HepG2 (cell line): ENCODE data around the gene ADGRG6. TPM values are rescaled to one million over a fixed set of nuclear protein-coding genes. Genes with fewer than 3 reads are reported as not detected.

Source experiments
- ATAC-seq: fragments of 200-7000 bp; cut with Tn5 transposase; 3 replicates; pipeline ENCODE4 v1.9.1; 2020; ENCODE audit warnings: mild to moderate bottlenecking, moderate library complexity
- BruUV-seq: library from RNA; stranded (reverse); fragments of 400-500 nt; replicated peaks from 2 replicates; lab custom pipeline; 2021; lab: Mats Ljungman, UMichigan
- CTCF ChIA-PET: fragments of 300-600 bp; formaldehyde crosslinking; extraction: SDS; loops from one replicate; lab custom pipeline; 2021; ENCODE audit warnings: low total read pairs, inconsistent platforms, low intra/inter-chr PET ratio; lab: Yijun Ruan, JAX
- POLR2A ChIA-PET: fragments of 350-600 bp; sonication (Branson Sonifier 250); formaldehyde crosslinking; loops from one replicate; lab custom pipeline; 2020; ENCODE audit warnings: antibody characterized with exemption, inconsistent platforms; lab: Yijun Ruan, JAX
- DNase-seq: peaks from one replicate; pipeline ENCODE4 v3.0.0-alpha.2; 2015; ENCODE audit warnings: low spot score
- FAIRE-seq: peaks from 3 replicates; lab custom pipeline; 2011; peaks lifted over from hg19 to GRCh38; lab: Jason Lieb, UNC
- H2AFZ ChIP-seq: one replicate; pipeline ENCODE4 v1.6.1; 2011; ENCODE audit warnings: low read length, inconsistent platforms
- H3K27ac ChIP-seq: fragments of 300-600 bp; 3 replicates; pipeline ENCODE4 v1.8.0; 2011; ENCODE audit warnings: mixed run types, mild to moderate bottlenecking, mixed read lengths, low read length, inconsistent platforms; ENCODE audit not compliant: insufficient read depth; ENCODE audit errors: extremely low read length
- H3K27me3 ChIP-seq, 2 experiments: fragments of 200-600 bp in 1 of 2; 2 replicates in 1 of 2; 3 replicates in 1 of 2; pipeline versions ENCODE4 v1.6.0 to v1.8.0; 2011; ENCODE audit warnings: low read length in 2 of 2, mild to moderate bottlenecking in 2 of 2, moderate library complexity in 2 of 2, inconsistent platforms in 1 of 2; ENCODE audit not compliant: insufficient read depth in 2 of 2, control insufficient read depth in 1 of 2
- H3K36me3 ChIP-seq, 2 experiments: fragments of 200-600 bp in 1 of 2; replicated peaks in 1 of 2; 2 replicates in 1 of 2; 3 replicates in 1 of 2; pipeline versions ENCODE4 v1.5.1 to v1.8.0; 2011; ENCODE audit warnings: low read length in 2 of 2, inconsistent platforms in 1 of 2; ENCODE audit not compliant: insufficient read depth in 2 of 2, control insufficient read depth in 1 of 2
- H3K4me1 ChIP-seq: 2 replicates; pipeline ENCODE4 v1.5.1; 2012; ENCODE audit warnings: low read length, inconsistent platforms; ENCODE audit not compliant: insufficient read depth
- H3K4me2 ChIP-seq: 2 replicates; pipeline ENCODE4 v1.6.0; 2011; ENCODE audit warnings: low read depth, low read length, inconsistent platforms
- H3K4me3 ChIP-seq, 3 experiments: fragments of 200-600 bp in 1 of 3; sonication (generic), shearing (Covaris generic) in 1 of 3; replicated peaks in 1 of 3; 2 replicates each; pipeline ENCODE4 v1.5.1; 2011 to 2016; ENCODE audit warnings: low read length in 3 of 3, inconsistent platforms in 2 of 3, low read depth in 2 of 3, mild to moderate bottlenecking in 2 of 3, control low read depth in 1 of 3, mixed read lengths in 1 of 3; ENCODE audit not compliant: insufficient read depth in 1 of 3
- H3K79me2 ChIP-seq: one replicate; pipeline ENCODE4 v1.6.1; 2011; ENCODE audit warnings: low read length, inconsistent platforms; ENCODE audit not compliant: insufficient read depth
- H3K9ac ChIP-seq: 2 replicates; pipeline ENCODE4 v1.6.0; 2011; ENCODE audit warnings: mild to moderate bottlenecking, low read depth, low read length, inconsistent platforms; ENCODE audit not compliant: insufficient read depth
- H3K9me3 ChIP-seq: 2 replicates; pipeline ENCODE4 v1.5.1; 2012; ENCODE audit warnings: mild to moderate bottlenecking, low read length
- H4K20me1 ChIP-seq: 2 replicates; pipeline ENCODE4 v1.6.0; 2011; ENCODE audit warnings: inconsistent platforms, mild to moderate bottlenecking, low read length, moderate library complexity; ENCODE audit not compliant: insufficient read depth
- AKAP8 ChIP-seq: sonication (generic); formaldehyde crosslinking; IDR thresholded peaks from 2 replicates; pipeline ENCODE4 v1.5.1; 2020; ENCODE audit warnings: mild to moderate bottlenecking, missing genetic modification reagents
- CREB1 ChIP-seq, 2 experiments: fragments of 450-650 bp in 1 of 2; IDR thresholded peaks; 2 replicates each; pipeline ENCODE4 v1.6.1; 2016 to 2017; ENCODE audit warnings: control low read depth in 1 of 2, mild to moderate bottlenecking in 1 of 2, missing compliant biosample characterization in 1 of 2, missing genetic modification characterization in 1 of 2
- FLYWCH1 ChIP-seq: sonication (generic); formaldehyde crosslinking; IDR thresholded peaks from 2 replicates; pipeline ENCODE4 v1.8.1; 2023; ENCODE audit warnings: mild to moderate bottlenecking, missing genetic modification reagents
- FOXA1 ChIP-seq, 2 experiments: fragments of 450-650 bp in 1 of 2; sonication (generic) in 1 of 2; formaldehyde crosslinking in 1 of 2; IDR thresholded peaks; 2 replicates each; pipeline versions ENCODE4 v1.4.0 to v1.6.1; 2016 to 2020; ENCODE audit warnings: missing genetic modification reagents in 1 of 2
- GTF2F1 ChIP-seq: fragments of 150-350 bp; IDR thresholded peaks from 2 replicates; pipeline ENCODE4 v1.6.1; 2014; ENCODE audit warnings: low read length
- HHEX ChIP-seq: IDR thresholded peaks from 2 replicates; pipeline ENCODE4 v1.6.1; 2016; ENCODE audit warnings: control low read depth
- ISL2 ChIP-seq: sonication (generic); formaldehyde crosslinking; IDR thresholded peaks from 2 replicates; pipeline ENCODE4 v1.5.0; 2020; ENCODE audit warnings: missing genetic modification reagents
- KDM2A ChIP-seq: sonication (generic); formaldehyde crosslinking; IDR thresholded peaks from 2 replicates; pipeline ENCODE4 v1.4.0; 2020; ENCODE audit warnings: low read depth, missing genetic modification reagents, borderline replicate concordance
- MIXL1 ChIP-seq: IDR thresholded peaks from 2 replicates; pipeline ENCODE4 v1.6.1; 2016
- NCOA1 ChIP-seq: sonication (generic); formaldehyde crosslinking; IDR thresholded peaks from 2 replicates; pipeline ENCODE4 v1.9.0; 2021; ENCODE audit warnings: missing genetic modification reagents
- NFKBIZ ChIP-seq: IDR thresholded peaks from 2 replicates; pipeline ENCODE4 v1.6.1; 2018; ENCODE audit warnings: missing genetic modification reagents, missing compliant biosample characterization
- PAF1 ChIP-seq: IDR thresholded peaks from 2 replicates; pipeline ENCODE4 v1.6.1; 2016; ENCODE audit warnings: missing genetic modification reagents, missing compliant biosample characterization
- PHB2 ChIP-seq: fragments of 450-650 bp; IDR thresholded peaks from 2 replicates; pipeline ENCODE4 v1.6.1; 2018; ENCODE audit not compliant: partially characterized antibody
- RFX5 ChIP-seq: IDR thresholded peaks from 2 replicates; pipeline ENCODE4 v1.6.1; 2011; ENCODE audit warnings: low read depth, low read length, improper control_type of control experiment
- RXRA ChIP-seq: sonication (generic); formaldehyde crosslinking; IDR thresholded peaks from 2 replicates; pipeline ENCODE4 v1.5.1; 2020; ENCODE audit warnings: missing genetic modification reagents
- SALL2 ChIP-seq: sonication (generic); formaldehyde crosslinking; IDR thresholded peaks from 2 replicates; pipeline ENCODE4 v1.8.1; 2023; ENCODE audit warnings: mild to moderate bottlenecking, missing genetic modification reagents, inconsistent platforms
- SOX13 ChIP-seq, 3 experiments: fragments of 450-650 bp in 1 of 3; sonication (generic) in 1 of 3; formaldehyde crosslinking in 1 of 3; IDR thresholded peaks in 2 of 3; conservative IDR thresholded peaks in 1 of 3; 2 replicates each; pipeline versions ENCODE4 v1.5.0 to v1.6.1; 2016 to 2020; ENCODE audit warnings: antibody characterized with exemption in 1 of 3, mild to moderate bottlenecking in 1 of 3, missing compliant biosample characterization in 1 of 3, missing genetic modification reagents in 1 of 3, moderate library complexity in 1 of 3
- SYNCRIP ChIP-seq: fragments of 200-400 bp; formaldehyde crosslinking; IDR thresholded peaks from 2 replicates; pipeline ENCODE4 v1.6.1; 2018; ENCODE audit warnings: mild to moderate bottlenecking, low read depth, low read length; ENCODE audit not compliant: insufficient read depth
- TOPORS ChIP-seq: sonication (generic); formaldehyde crosslinking; IDR thresholded peaks from 2 replicates; pipeline ENCODE4 v1.8.0; 2023; ENCODE audit warnings: mild to moderate bottlenecking, missing genetic modification reagents
- TP53 ChIP-seq: sonication (generic); formaldehyde crosslinking; conservative IDR thresholded peaks from 2 replicates; pipeline ENCODE4 v1.4.0; 2020; ENCODE audit warnings: missing genetic modification reagents
- ZBTB21 ChIP-seq: sonication (generic); formaldehyde crosslinking; IDR thresholded peaks from 2 replicates; pipeline ENCODE4 v1.4.0; 2020; ENCODE audit warnings: missing genetic modification reagents
- ZFP41 ChIP-seq: sonication (generic); formaldehyde crosslinking; IDR thresholded peaks from 2 replicates; pipeline ENCODE4 v1.4.0; 2020; ENCODE audit warnings: mild to moderate bottlenecking, missing genetic modification reagents, borderline replicate concordance
- ZNF17 ChIP-seq: sonication (generic); formaldehyde crosslinking; IDR thresholded peaks from 2 replicates; pipeline ENCODE4 v1.5.0; 2020; ENCODE audit warnings: mild to moderate bottlenecking, missing genetic modification reagents
- ZNF230 ChIP-seq: sonication (generic); formaldehyde crosslinking; IDR thresholded peaks from 2 replicates; pipeline ENCODE4 v1.4.0; 2020; ENCODE audit warnings: mild to moderate bottlenecking, missing genetic modification reagents
- ZNF337 ChIP-seq: sonication (generic); formaldehyde crosslinking; IDR thresholded peaks from 2 replicates; pipeline ENCODE4 v1.5.1; 2020; ENCODE audit warnings: missing genetic modification reagents, low read depth, mild to moderate bottlenecking, borderline replicate concordance
- ZNF547 ChIP-seq: sonication (generic); formaldehyde crosslinking; IDR thresholded peaks from 2 replicates; pipeline ENCODE4 v1.5.1; 2020; ENCODE audit warnings: mild to moderate bottlenecking, missing genetic modification reagents
- ZZZ3 ChIP-seq: sonication (generic); formaldehyde crosslinking; IDR thresholded peaks from 2 replicates; pipeline ENCODE4 v1.4.0; 2020; ENCODE audit warnings: missing genetic modification reagents, mild to moderate bottlenecking, borderline replicate concordance
- WGBS: methylation state at CpG from one replicate; pipeline ENCODE4 v1.1.6; 2017; ENCODE audit warnings: low lambda C conversion rate; 5-methylcytosine and 5-hydroxymethylcytosine counted together
- in situ Hi-C: cut with HindIII; loops from 2 replicates; pipeline ENCODE4 v1.10.0; 2017; ENCODE audit warnings: low pct_unique_long_range_greater_than_20kb; ENCODE audit not compliant: extremely low pct_ligation_motif_present
- intact Hi-C: fragments of 100-400 bp; cut with micrococcal nuclease; formaldehyde crosslinking; loops from one replicate; pipeline ENCODE4 v1.10.0; 2022; ENCODE audit not compliant: unreplicated experiment
- polyA plus RNA-seq, 8 experiments: library from polyadenylated mRNA; depleted of rRNA in 3 of 8; stranded (reverse) in 7 of 8; unstranded in 1 of 8; fragments of >200 nt; fragmentation: Illumina TruSeq in 4 of 8; extraction: Trizol in 4 of 8; gene quantifications; 2 replicates each; pipeline versions ENCODE4 v1.2.1 to v1.2.3, GENCODE V29; 2011 to 2016; ENCODE audit warnings: low read depth in 4 of 8, missing spikeins in 1 of 8, mixed read lengths in 1 of 8; ENCODE audit not compliant: insufficient read depth in 1 of 8
- total RNA-seq, 5 experiments: library from RNA; depleted of rRNA; stranded (reverse); fragments of >200 nt; fragmentation: Illumina TruSeq; extraction: Trizol; gene quantifications; 2 replicates each; pipeline ENCODE4 v1.2.3, GENCODE V29; 2016; ENCODE audit warnings: low read depth in 1 of 5
- TF ChIP-seq, protein P1 (sequence below): sonication (generic); formaldehyde crosslinking; IDR thresholded peaks from 2 replicates; pipeline ENCODE4 v1.4.0; 2020; ENCODE audit warnings: missing genetic modification reagents

ADGRG6 gene
- total and polyA plus RNA-seq, 2 of the 13 experiments (the other 11 are each of a cell fraction or from before 2014, with no cell fraction given) = 129 to 249 TPM

DNA sequence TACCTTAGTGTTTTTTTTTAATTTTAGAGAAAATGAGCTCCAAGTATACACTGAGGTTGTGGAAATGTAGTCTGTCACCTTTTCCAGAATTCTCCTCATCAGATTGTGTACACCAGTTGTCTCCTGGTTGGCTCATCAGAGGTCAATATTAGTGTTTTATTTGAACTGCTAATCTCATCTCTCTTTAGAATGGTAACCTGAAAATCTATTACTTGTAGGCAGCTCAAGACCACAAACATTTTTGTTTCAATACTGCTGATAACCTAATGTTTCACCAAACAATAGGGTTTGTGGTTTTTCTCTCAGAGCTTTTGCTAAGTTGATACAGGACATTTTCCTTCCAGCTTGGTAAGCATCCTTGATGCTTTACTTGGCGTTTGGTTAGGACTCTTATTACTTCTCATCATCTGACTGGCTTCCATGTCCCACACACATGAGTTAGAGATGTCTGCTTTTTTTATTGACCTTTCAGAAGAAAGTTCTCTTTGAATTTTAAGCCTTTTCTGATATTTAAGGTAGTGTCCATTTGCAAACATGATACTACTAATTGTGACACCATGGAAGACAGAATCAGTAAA is 15.1 kb downstream of the ADGRG6 start:
- Histone ChIP-seq H4K20me1 (peaks cover 38% of the 10 kb centered on the region), H3K9me3 (no peaks in the 10 kb centered on the region), H3K9ac (no peak overlapping the region), H2AFZ (no peak overlapping the region), H3K27ac (peak overlapping the region; percentile 17), H3K4me3 (no peak overlapping the region), H3K4me1 (peaks cover 69% of the 10 kb centered on the region), H3K36me3 (peaks cover 18 to 46% of the 10 kb centered on the region in 2 experiments), H3K4me2 (no peak overlapping the region), H3K27me3 (no peaks in the 10 kb centered on the region), H3K79me2 (peaks cover 88% of the 10 kb centered on the region)
- DNase-seq = no peak
- peak; percentile 58 for ATAC-seq
- ChIA-PET CTCF (no interaction called here), POLR2A (interaction anchor here (0.9 to 1.3 kb wide), 4 partner anchors 16 to 84 kb away, joined by 3 to 11 read pairs (median 3); partner anchors contain the start of gene ADGRG6)
- 72% methylated on average over 1 of the region's 1 CpG for WGBS
- BruUV-seq = no TSS peak
- FAIRE-seq = peak; percentile 57
- in situ Hi-C loops = no loop called here
- intact Hi-C loops = loop anchor here (2.0 kb wide), 1 partner anchor 14 kb away; no protein-coding TSS in a partner anchor
- TF ChIP-seq NFKBIZ (CRISPR knock-in tag) (no peak), PHB2 (no peak), FOXA1 (IDR thresholded peaks at IDR 0.05) (no peak), FOXA1 (CRISPR knock-in tag; IDR thresholded peaks at IDR 0.05) (no peak), ZNF337 (CRISPR knock-in tag) (no peak), ZBTB21 (no peak), ZZZ3 (CRISPR knock-in tag) (no peak), AKAP8 (CRISPR knock-in tag) (no peak), ZNF230 (CRISPR knock-in tag) (no peak), ZNF17 (no peak), HHEX (CRISPR knock-in tag) (no peak), ZNF547 (CRISPR knock-in tag) (no peak), TOPORS (CRISPR knock-in tag) (no peak), CREB1 (IDR thresholded peaks at IDR 0.05) (no peak), CREB1 (CRISPR knock-in tag; IDR thresholded peaks at IDR 0.05) (0 out of 2 replicates have a peak, but pooled peaks have one; percentile 38), KDM2A (CRISPR knock-in tag) (no peak), GTF2F1 (no peak), SOX13 (IDR thresholded peaks at IDR 0.05) (no peak), SOX13 (CRISPR knock-in tag; conservative IDR thresholded peaks at IDR 0.05 in 1 of 2, IDR thresholded peaks at IDR 0.05 in 1 of 2) (peak in 1 of 2 experiments; percentile 39; a peak in 1 of 4 replicates), SALL2 (CRISPR knock-in tag) (no peak), PAF1 (CRISPR knock-in tag) (no peak), NCOA1 (no peak), RXRA (CRISPR knock-in tag) (no peak), SYNCRIP (no peak), TP53 (CRISPR knock-in tag) (no peak), RFX5 (no peak), MIXL1 (CRISPR knock-in tag) (no peak), ISL2 (CRISPR knock-in tag) (0 out of 2 replicates have a peak, but pooled peaks have one; percentile 32), ZFP41 (no peak), FLYWCH1 (CRISPR knock-in tag) (no peak)
- TF ChIP-seq, protein P1, sequence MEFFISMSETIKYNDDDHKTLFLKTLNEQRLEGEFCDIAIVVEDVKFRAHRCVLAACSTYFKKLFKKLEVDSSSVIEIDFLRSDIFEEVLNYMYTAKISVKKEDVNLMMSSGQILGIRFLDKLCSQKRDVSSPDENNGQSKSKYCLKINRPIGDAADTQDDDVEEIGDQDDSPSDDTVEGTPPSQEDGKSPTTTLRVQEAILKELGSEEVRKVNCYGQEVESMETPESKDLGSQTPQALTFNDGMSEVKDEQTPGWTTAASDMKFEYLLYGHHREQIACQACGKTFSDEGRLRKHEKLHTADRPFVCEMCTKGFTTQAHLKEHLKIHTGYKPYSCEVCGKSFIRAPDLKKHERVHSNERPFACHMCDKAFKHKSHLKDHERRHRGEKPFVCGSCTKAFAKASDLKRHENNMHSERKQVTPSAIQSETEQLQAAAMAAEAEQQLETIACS (CRISPR knock-in tag) = no peak
